ENCODE results near the gene RSBN1L. TPM values are rescaled to one million over a fixed set of nuclear protein-coding genes. Genes with fewer than 3 reads are reported as not detected.

RSBN1L gene
- total RNA-seq, 4 donors from 2014 or later = 18.7 to 40.8 (median 25.9) TPM

GRCh38 chr7:77806425-77806824 lies 110.2 kb downstream of the RSBN1L start:
- TF ChIP-seq EP300 (IDR thresholded peaks at IDR 0.05) = no peak
- H3K36me3 ChIP-seq = no peaks in the 10 kb centered on the region
- 93 to 97% methylated on average over 2 of the region's 2 CpGs for WGBS, 2 donors (ENCODE audit: low coverage in 1 of 2)
- H3K4me3 ChIP-seq = no peak overlapping the region
- H3K27ac ChIP-seq = no peak overlapping the region
- no peak for ATAC-seq
- peaks cover 0 to 8% (median 0%) of the 10 kb centered on the region in 3 donors for H3K4me1 ChIP-seq
- H3K9me3 ChIP-seq = peaks cover 0 to 27% (median 0%) of the 10 kb centered on the region in 3 donors
- no peaks in the 10 kb centered on the region for H3K27me3 ChIP-seq

- WGBS, 2 donors (ENCODE audit: low coverage in 1 of 2) = 86 to 100% methylated on average over 1 of the region's 1 CpG
- ATAC-seq = no peak
Observed at GRCh38 chr7:77808517-77808916, 112.3 kb downstream of the RSBN1L start.

GRCh38 chr7:77811516-77812289 lies 115.4 kb downstream of the RSBN1L start:
- TF ChIP-seq POLR2AphosphoS5 (IDR thresholded peaks at IDR 0.05) (no peak), CTCF (IDR thresholded peaks at IDR 0.05) (no peak), POLR2A (IDR thresholded peaks at IDR 0.05) (no peak), EP300 (IDR thresholded peaks at IDR 0.05) (no peak)
- ATAC-seq = no peak
- no peak overlapping the region for H3K27ac ChIP-seq
- no peaks in the 10 kb centered on the region for H3K27me3 ChIP-seq
- peaks cover 0 to 16% (median 0%) of the 10 kb centered on the region in 3 donors for H3K9me3 ChIP-seq
- 81% methylated on average over 2 of the region's 2 CpGs for WGBS, 2 donors (ENCODE audit: low coverage in 1 of 2)
- H3K4me3 ChIP-seq = no peak overlapping the region
- H3K36me3 ChIP-seq = peaks cover 0 to 5% of the 10 kb centered on the region in 2 donors
- no peaks in the 10 kb centered on the region for H3K4me1 ChIP-seq

More at GRCh38 chr7:77808517-77808916, 112.3 kb downstream of the RSBN1L start:
- TF ChIP-seq EP300 (IDR thresholded peaks at IDR 0.05) = no peak
- Histone ChIP-seq H3K4me3 (no peak overlapping the region), H3K9me3 (peaks cover 0 to 27% (median 0%) of the 10 kb centered on the region in 3 donors), H3K27ac (no peak overlapping the region), H3K4me1 (no peaks in the 10 kb centered on the region), H3K36me3 (no peaks in the 10 kb centered on the region), H3K27me3 (no peaks in the 10 kb centered on the region)

- peaks cover 0 to 10% (median 0%) of the 10 kb centered on the region in 3 donors for H3K9me3 ChIP-seq
- TF ChIP-seq POLR2AphosphoS5 (IDR thresholded peaks at IDR 0.05) (no peak), EP300 (IDR thresholded peaks at IDR 0.05) (no peak), POLR2A (IDR thresholded peaks at IDR 0.05) (no peak), CTCF (IDR thresholded peaks at IDR 0.05) (no peak)
- H3K27me3 ChIP-seq = no peaks in the 10 kb centered on the region
- H3K4me1 ChIP-seq = no peaks in the 10 kb centered on the region
- WGBS, 2 donors (ENCODE audit: low coverage in 1 of 2) = 71% methylated on average over 1 of the region's 1 CpG; no CpG with 5 or more reads in 1 of the 2 donors
- no peak overlapping the region for H3K27ac ChIP-seq
- peaks cover 0 to 11% of the 10 kb centered on the region in 2 donors for H3K36me3 ChIP-seq
- no peak for ATAC-seq
- no peak overlapping the region for H3K4me3 ChIP-seq
Observed at GRCh38 chr7:77812290-77812685, 116.0 kb downstream of the RSBN1L start.

- 83 to 92% methylated on average over 2 of the region's 2 CpGs for WGBS, 2 donors (ENCODE audit: low coverage in 1 of 2)
- no peak for TF ChIP-seq POLR2AphosphoS5 (IDR thresholded peaks at IDR 0.05)
- TF ChIP-seq EP300 (IDR thresholded peaks at IDR 0.05) = no peak
- no peak for TF ChIP-seq POLR2A (IDR thresholded peaks at IDR 0.05)
- no peak for TF ChIP-seq CTCF (IDR thresholded peaks at IDR 0.05)
- Histone ChIP-seq H3K36me3 (peaks cover 0 to 17% of the 10 kb centered on the region in 2 donors), H3K4me3 (no peak overlapping the region), H3K27me3 (no peaks in the 10 kb centered on the region), H3K27ac (no peak overlapping the region), H3K4me1 (no peaks in the 10 kb centered on the region), H3K9me3 (peaks cover 0 to 6% (median 0%) of the 10 kb centered on the region in 3 donors)
- ATAC-seq = no peak
Observed at GRCh38 chr7:77813180-77813579, 116.9 kb downstream of the RSBN1L start.

GRCh38 chr7:77819021-77819420 lies 122.8 kb downstream of the RSBN1L start:
- Histone ChIP-seq H3K27ac (no peak overlapping the region), H3K36me3 (peaks cover 0 to 24% of the 10 kb centered on the region in 2 donors), H3K4me3 (no peak overlapping the region), H3K9me3 (peaks cover 0 to 41% (median 0%) of the 10 kb centered on the region in 3 donors), H3K27me3 (no peaks in the 10 kb centered on the region), H3K4me1 (no peaks in the 10 kb centered on the region)
- no peak for ATAC-seq
- no peak for TF ChIP-seq CTCF (IDR thresholded peaks at IDR 0.05)
- TF ChIP-seq EP300 (IDR thresholded peaks at IDR 0.05) = no peak
- TF ChIP-seq POLR2AphosphoS5 (IDR thresholded peaks at IDR 0.05) = no peak
- no peak for TF ChIP-seq POLR2A (IDR thresholded peaks at IDR 0.05)

Measured in gastroesophageal sphincter (tissue), 4 donors.